SU-DHL-6 (cell line): ENCODE measurements around the gene SHD.

Experiments
- CTCF ChIP-seq: fragments of 200-600 bp; sonication (generic); IDR thresholded peaks from one replicate; pipeline ENCODE4 v1.5.1; 2017; ENCODE audit warnings: antibody characterized with exemption, mild to moderate bottlenecking, low read length, moderate library complexity; ENCODE audit not compliant: insufficient read depth, poor library complexity, severe bottlenecking
- EZH2phosphoT487 ChIP-seq: fragments of 200-600 bp; sonication (generic), shearing (Covaris generic); conservative IDR thresholded peaks from 2 replicates; pipeline ENCODE4 v1.6.1; 2018; ENCODE audit warnings: mild to moderate bottlenecking, antibody characterized with exemption, low read length, moderate library complexity, mixed read lengths

GRCh38 chr19:4295972-4296771, 17.1 kb downstream of the SHD start:
- TF ChIP-seq CTCF (no peak), EZH2phosphoT487 (no peak)
